Frontal cortex (tissue), 4 donors: ENCODE measurements around the gene RASSF5. TPM values are rescaled to one million over a fixed set of nuclear protein-coding genes. Genes with fewer than 3 reads are reported as not detected.

Experiments used
- DNase-seq, 2 donors: peaks; one replicate each; pipeline ENCODE4 v3.0.0; 2012; ENCODE audit warnings: low spot score in 2 of 2
- FAIRE-seq: peaks from 2 replicates; lab custom pipeline; 2012; peaks lifted over from hg19 to GRCh38; lab: Jason Lieb, UNC
- total RNA-seq: library from RNA; depleted of rRNA; stranded (reverse); fragments of >200 nt; gene quantifications from one replicate; pipeline ENCODE4 v1.2.3, GENCODE V29; 2014
- donor health status: control.
- donor health status: control.
- donor health status: control.

RASSF5 gene
- total RNA-seq, 1 donor from 2014 or later: 0.82 TPM

DNA sequence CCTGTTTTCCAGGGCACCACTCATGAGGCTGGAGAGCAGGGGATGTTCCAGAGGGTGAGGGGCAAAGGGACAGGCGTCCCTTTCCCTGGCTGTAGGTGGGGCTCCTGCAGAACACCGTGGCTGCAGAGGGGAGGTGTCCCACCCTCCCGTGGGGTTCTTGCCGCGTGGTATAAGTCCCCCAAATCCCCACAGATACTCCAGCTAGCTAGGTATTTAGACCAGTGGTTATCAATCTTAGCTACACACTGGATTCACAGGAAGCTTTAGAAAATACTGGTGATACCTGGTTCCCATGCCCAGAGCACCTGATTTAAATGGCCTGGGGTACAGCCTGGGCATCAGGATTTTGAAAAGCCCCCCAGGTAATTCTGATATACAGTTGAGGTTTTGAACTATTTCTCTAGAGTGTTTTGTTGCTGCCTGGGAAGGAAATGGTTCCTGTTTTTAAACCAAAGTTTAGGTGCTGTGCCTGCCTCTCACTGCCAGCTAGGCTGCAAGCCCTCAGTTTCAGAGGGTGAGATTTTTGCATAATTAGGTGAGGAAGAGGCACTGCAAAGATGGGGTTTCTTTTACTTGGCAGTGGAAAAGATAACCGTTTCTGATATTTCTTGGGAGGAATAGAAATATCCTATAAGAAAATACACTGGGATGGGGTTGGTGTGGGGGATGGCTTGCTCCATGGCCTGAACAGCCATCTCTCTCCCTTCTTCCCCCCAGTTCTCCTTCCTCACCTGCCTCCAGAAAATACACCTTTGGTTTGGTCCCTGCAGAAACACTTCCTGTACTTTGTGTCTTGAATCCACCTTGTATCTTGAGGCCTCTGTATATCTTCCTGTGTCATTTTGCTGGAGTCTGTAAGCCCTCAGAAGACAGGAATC is 51.7 kb downstream of the RASSF5 start:
- FAIRE-seq (no peak), DNase-seq (no peak)

DNA sequence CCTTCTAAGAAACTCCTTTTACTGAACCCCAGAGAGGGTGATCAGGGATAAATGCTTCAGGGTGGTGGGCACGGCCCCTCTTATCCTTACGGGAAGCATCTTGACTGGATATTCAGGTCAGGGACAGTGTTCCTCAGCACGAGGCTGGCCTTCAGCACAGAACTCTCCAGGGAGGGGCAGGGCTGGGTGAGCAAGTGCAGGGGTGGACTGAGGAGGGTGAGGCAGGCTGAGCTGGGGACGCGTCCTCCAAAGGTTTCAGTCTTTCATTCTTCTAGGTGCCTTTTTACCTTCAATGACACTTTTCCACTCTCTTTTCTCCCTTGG is 52.3 kb downstream of the RASSF5 start:
- no peak for FAIRE-seq
- no peak for DNase-seq

DNA sequence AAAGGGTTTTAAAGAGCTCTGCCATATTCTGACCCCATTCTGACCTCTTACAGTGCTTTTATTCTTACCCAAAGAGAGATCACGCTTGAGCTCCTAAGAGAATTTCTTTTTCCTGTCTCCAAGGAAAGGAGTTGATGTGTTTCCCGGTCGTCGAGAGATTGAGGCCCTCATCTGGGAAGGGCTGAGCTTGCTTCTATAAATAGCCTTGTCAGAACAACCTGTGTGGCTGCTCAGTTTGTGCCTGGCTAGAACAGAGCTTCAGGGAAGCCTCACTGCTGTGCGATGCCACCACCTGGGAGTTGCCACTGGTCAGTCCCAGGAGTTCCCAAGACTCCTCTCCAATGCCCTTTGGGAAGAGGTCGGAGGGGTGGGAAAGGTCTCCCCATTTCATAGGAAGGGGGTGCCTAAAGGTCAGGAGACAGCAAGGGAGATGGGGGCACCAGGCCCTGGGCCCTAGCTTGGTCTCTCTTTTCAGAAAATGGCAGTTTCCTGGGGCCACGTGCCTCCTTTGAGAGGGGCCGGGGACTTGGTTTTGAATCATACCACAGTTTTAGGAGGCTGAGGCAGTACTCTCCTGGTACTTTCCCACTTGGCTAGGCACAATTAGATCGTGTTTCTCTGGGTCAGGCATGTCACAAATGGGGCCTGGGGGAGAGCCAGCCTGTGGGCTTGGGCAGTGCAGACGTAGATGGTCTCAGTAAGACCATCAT is 52.8 kb downstream of the RASSF5 start:
- DNase-seq: no peak
- no peak for FAIRE-seq

DNA sequence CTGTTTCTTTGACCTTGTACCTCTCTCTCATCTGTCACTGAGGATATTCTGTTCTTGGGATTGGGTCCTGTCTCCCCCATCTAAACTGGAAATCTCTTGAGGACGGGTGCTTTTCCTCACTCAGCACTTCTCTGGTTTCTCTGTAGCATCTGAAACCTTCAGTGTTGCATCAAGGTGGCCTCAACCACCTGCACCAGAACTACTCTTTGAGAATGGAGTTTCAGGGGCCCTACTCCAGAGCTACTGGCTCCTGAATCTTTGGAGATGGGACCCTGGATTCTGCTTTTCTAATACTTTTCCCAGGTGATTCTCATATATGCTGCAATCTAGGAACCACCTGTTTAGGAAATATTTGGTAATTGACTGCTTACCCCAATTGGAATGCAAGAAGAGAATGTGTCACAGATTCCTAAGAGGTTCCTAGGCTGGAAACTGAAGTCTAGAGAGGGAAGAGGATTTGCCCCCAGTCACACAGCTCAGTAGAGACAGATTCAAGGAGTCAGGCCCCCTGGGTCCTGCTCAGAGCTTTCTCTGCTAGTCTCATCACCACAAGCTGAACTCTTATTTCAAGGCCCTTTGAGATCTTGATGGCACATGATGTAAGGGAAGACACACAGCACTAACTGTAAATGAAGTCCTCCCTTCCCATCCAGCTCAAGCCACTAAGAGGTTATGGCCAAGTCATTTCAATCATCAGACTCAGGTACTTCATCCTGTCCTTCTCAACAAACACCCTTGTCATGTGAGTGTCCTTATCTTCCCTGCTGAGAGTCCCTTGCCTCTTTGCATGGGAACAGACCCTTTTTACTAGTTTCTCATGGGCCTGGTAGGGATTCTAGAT is 56.3 kb downstream of the RASSF5 start:
- DNase-seq (no peak), FAIRE-seq (no peak)

DNA sequence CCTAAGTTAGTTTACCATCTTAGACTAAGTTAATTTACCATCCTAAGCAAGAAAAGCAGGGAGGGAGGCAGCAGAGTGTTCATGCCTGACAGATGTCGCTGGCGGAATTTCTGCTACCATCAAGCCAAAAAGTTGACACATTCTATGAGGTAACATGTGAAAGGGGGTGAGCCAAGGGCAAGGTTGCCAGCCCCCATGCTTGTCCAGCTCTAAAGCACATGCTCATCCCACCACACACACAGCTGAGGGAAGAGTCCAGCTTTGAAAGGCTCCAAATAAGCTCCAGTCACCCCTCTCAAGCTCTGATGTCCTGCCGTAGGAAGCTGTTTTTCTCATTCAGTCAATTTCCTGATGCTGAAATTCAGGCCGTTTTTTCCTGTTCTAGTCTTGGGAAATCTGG is 58.7 kb downstream of the RASSF5 start:
- FAIRE-seq: no peak
- no peak for DNase-seq

DNA sequence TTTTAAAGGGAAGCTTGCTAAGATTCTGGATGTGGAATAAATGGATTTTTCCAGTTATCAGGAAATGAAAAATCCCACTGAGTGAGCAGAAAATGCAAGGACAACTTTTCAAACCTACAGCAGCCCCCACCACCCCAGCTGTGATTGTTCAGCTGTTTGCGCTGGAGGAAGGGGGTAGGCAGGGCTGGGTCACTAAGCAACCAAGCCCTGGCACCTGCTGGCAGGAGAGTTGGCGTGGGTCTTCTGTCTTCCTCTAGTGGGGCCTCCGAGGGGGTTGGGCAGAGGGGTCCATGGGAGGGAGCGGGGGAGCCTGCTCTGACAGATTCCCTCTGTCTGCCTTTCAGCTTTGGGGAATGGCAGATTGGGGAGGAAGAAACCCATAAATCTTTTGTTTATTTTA is 59.7 kb downstream of the RASSF5 start:
- FAIRE-seq (no peak), DNase-seq (no peak)

DNA sequence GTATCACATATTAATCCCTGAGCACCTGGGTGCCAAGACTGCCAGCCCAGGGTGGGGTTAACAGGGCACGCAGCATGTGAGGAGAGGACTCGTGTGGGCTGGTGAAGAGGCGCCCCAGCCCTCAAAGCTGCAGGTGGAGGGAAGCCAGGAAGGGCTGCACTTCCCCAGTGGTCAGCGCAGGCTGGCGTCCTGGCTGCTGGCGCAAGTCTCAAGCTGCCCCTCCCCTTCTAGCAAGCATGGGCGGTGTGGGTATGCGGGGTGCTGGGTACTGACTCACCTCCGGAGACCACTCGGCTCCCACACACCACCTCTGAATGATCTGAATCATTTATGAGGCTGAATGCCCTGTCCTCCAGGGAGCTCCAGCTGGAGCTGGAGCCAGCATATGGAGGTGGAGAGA is 60.9 kb downstream of the RASSF5 start:
- no peak for DNase-seq
- FAIRE-seq: no peak

DNA sequence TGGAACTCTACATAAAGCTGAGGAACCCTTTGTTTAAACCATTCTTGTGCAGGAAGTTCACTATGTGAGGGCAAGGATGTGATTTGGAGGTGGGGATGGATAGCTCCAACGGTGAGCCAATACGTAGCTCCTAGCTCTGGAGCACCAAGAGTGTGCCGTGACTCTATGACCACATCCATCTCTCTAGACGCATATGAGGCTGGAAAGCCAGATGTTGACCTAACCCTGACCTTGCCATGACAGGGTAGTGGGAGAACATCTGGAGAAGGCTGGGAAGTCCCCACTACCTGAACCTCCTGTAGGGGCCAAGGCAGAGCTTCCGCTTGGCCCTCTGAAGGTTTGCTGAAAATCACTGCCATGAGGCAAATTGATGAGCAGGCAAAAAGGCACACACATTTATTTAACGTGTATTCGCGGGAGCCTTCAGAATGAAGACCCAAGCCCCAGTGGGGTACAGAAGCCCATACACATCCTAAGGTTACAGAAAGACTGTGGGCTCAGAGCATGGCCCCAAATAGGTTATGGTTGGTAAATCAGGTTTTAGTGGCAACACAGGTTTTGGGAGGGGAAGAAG is 61.5 kb downstream of the RASSF5 start:
- DNase-seq (no peak), FAIRE-seq (no peak)

DNA sequence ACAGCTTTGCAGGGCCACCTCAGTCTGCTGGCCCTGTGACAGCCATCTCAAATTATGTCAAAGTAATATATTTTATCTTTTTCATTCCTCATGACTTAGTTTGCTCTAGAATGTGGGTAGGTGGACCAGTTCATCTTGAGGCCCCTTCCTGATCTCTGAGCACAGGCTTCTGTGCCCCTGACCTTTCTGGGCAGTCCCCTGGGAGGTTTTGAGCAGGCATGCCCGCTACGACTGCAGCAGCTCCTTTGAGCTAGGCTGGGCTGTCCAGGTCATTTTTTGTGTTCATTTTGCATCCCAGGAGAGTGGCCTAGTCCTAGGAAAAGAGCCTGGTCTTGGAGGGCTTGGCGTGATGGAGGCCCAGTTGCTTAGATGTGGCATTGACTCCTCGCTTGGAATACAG is 62.2 kb downstream of the RASSF5 start:
- FAIRE-seq (no peak), DNase-seq (no peak)

DNA sequence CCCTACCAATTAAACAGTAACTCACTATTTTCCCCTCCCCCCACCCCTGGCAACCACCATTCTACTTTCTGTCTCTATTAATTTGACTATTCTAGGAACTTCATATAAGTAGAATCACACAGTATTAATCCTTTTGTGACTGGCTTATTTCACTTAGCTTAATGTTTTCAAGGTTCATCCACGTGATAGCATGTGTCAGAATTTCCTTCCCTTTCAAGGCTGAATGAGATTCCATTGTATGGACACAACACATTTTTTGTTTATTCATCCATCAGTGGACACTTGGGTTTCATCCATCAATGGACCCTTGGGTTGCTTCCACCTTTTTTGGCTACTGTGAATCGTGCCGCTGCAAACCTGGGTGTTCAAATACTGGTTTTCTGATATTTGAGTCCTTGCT is 63.2 kb downstream of the RASSF5 start:
- DNase-seq (no peak), FAIRE-seq (no peak)

DNA sequence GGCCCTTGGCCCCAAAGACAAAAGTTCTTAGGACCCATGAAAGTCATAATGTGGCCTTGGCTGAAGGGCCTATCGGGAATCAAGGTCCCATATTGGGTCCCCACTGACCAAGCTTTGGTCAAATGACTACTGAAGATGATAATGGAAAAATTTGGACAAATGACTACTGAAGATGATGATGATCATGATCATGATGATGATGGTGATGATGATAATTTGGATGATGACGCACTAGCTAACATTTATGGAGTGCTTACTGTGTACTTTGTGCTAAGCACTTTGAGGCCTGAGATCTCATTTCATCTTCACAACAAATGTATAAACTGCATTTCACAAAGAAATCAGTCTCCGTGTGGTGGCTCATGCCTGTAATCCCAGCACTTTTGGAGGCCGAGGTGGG is 65.5 kb downstream of the RASSF5 start:
- DNase-seq (no peak), FAIRE-seq (no peak)

DNA sequence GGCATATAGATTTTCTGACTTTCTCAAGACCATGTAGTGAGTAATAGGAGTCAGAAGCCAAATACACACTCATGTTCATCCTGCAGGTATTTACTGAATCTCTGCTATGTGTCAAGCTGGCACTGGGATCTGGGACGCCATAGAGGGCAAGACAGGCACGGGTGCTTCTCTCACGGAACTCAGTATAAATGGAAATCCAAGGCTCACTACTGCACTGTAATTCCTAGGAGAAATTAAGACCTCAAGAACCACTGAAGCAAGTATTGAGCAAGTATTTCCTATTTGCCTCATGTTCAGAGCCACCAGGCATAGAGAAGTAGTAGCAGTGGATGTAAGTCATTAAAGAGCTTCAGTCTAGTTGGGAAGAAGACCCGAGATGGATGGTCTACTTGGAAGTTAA is 66.0 kb downstream of the RASSF5 start:
- no peak for FAIRE-seq

DNA sequence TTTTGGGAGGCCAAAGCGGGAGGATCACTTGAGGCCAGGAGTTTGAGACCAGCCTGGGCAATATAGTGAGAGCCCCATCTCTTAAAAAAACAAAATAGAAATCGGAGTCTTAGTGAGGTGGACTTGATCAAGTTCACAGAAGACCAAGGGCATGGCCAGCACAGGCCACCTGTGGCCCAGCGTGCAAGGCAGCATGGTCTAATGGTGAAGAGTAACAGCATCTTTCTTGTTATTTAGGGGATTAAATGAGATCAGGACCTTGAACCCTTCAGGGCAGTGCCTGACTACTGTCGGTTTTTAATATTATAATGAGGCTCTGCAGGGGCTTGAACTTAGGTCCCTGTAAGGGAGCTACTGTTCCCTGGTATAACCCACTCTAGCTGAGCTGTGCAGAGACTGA is 66.4 kb downstream of the RASSF5 start:
- DNase-seq: no peak
- FAIRE-seq: no peak

More for the DNA sequence above, 66.0 kb downstream of the RASSF5 start:
- DNase-seq: no peak

DNA sequence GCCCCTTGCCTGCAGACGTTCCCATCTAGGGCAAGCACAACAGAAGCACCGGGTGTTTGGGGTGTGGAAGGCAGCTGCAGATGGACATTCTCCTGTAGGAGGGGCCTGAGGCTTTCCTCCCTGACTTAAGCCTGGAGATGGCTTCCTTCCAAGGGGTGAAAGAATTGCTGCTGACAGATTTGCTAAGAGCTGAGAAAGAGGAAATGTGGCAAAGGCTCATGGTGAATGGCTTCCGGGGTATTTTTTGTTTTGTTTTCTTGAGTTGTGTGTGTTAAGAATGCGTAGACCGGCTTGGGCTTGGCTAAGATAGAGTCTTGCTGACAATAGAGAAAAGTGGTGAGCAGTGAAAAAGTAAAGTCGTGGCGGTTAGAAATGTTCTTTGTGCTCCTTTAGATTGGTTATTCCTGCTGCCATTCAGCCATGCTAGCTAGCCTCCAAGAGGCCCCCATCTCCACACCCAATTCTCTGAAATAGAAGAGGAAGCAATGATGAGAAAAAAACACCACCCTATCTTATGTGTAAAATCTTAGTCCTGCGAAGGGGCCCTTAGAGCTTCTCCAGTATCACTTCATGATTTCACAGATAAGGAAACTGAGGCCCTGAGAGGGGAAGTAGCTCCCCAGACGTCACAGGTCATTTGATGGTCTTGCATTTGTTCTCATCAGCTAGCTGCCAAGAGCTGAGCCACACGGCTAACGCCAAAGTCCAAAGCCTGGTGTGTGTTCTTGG is 68.0 kb downstream of the RASSF5 start:
- no peak for DNase-seq
- no peak for FAIRE-seq

DNA sequence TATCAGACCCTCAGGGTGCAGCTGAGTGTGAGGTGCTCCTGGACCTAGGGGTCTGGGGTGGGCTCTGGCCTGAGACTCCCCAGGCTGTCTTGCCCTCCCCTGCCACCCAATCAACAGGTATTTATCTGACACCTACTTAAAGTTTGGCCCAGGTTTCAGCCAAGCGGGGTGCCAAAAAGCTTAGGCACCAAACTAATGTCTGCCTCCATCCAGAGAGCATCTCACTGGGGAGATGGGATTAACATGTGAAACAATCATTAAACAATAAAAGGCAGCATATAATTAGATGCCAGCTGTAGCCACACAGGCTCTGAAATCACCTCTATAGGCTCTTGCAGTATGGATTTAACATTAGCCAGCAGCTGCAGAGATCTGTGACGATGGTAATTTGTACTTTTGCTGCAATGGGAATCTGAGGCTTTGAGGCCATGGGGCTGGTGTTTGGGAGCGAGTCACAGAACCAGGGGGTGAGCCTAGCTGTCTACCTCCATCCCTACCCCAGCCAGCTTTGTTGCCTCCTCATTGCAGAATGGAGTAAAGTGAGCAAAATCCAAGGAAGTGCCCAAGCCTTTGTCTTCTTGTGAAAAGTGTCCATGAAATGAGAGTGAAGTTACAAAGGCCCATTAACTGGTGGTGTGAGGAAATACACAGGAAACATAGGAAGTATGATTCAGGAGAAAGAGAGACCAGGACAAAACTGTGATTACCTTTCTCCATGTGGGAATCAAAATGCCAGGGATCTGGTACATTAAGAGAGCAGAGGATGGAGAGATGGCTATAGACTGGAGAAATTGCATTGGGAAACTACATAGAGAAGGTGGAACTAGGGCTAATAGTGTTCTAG is 68.8 kb downstream of the RASSF5 start:
- DNase-seq (no peak), FAIRE-seq (no peak)

DNA sequence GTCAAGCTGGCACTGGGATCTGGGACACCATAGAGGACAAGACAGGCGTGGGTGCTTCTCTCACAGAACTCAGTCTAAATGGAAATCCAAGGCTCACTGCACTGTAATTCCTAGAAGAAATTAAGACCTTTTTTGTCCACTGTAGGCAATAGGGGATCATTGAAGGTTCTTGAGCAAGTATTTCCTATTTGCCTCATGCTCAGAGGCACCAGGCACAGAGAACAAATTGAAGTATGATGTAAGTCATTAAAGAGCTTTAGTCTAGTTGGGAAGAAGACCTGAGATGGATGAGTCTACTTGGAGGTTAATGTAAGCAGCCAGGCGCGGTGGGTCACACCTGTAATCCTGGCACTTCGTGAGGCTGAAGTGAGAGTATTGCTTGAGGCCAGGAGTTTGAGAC is 70.3 kb downstream of the RASSF5 start:
- FAIRE-seq: no peak
- DNase-seq: no peak

DNA sequence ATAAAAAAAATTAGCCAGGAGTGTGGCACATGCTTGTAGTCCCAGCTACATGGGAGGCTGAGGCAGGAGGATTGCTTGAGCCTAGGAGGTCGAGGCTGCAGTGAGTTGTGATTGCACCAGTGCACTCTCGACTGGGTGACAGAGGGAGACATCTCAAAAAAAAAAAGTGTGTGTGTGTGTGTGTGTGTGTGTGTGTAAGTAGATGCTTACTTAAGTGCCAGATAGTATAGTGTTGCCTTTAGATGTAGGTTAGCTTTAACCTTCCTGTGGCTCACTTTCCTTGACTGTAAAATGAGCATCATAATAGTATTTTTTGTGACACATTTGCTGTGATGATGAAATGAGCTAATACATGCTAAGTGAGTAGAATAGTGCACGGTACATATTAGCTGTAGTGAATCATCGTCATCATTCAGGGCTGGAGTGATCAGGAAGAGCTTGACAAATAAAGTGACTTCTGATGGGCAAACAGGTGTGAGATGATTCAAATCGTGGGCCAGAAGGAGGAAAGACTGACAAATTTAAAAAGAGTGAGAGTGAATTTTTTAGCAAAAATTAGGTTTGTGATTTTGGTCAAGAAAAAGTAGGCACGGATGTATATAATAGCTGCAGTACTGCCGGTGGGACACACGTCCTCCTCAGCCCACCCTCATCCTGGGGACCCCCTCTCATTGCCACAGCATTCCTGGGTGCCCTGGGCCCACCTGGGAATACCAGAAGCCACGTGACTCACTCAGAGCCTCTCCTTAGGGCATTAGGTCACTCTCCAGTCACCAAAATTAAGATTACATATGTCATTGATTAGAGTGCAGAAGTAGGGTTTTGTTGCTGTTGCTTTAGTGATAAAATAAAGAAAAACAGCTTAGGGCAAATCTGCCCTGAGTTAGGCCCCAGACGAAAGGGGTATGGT is 71.0 kb downstream of the RASSF5 start:
- FAIRE-seq: no peak
- DNase-seq: no peak

DNA sequence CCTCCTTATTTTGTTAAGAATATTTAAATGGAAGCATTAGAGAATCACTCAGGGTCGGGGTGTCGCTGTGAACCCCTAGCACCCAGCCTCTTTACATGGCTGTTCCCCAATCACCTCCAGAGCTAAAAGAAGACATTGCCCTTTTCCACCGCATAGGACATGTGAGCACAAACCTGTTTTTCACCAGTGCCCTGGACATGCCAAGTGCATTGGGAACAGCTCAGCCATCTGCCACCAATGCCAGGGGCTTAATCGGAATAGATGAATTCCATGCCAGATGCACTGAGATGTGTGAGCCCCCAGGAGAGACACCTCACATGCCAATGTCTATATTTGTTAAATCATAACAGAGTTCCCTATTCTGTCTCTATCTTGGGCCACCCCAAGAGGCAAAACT is 71.6 kb downstream of the RASSF5 start:
- no peak for FAIRE-seq
- no peak for DNase-seq
